IMR-90 (cell line): ENCODE results near the gene TREH. TPM values are rescaled to one million over a fixed set of nuclear protein-coding genes. Genes with fewer than 3 reads are reported as not detected.

ENCODE experiments used
- ATAC-seq: fragments of 200-7000 bp; cut with Tn5 transposase; 2 replicates; pipeline ENCODE4 v1.9.1; 2020; ENCODE audit warnings: low read depth, mild to moderate bottlenecking, moderate library complexity
- BruUV-seq: library from RNA; stranded (reverse); fragments of 400-500 nt; replicated peaks from 2 replicates; lab custom pipeline; 2021; lab: Mats Ljungman, UMichigan
- CTCF ChIA-PET: fragments of 300-600 bp; formaldehyde crosslinking; extraction: SDS; loops from one replicate; lab custom pipeline; 2021; ENCODE audit warnings: antibody characterized with exemption; lab: Yijun Ruan, JAX
- POLR2A ChIA-PET: fragments of 300-600 bp; sonication (Branson Sonifier 250); formaldehyde crosslinking; loops from one replicate; lab custom pipeline; 2022; ENCODE audit warnings: antibody characterized with exemption; ENCODE audit not compliant: unreplicated experiment; lab: Charles Lee
- DNase-seq: peaks from one replicate; pipeline ENCODE4 v3.0.0; 2013
- H2AFZ ChIP-seq: replicated peaks from 2 replicates; pipeline ENCODE3; 2013; ENCODE audit warnings: low read length, mild to moderate bottlenecking; ENCODE audit not compliant: poor library complexity
- H2AK5ac ChIP-seq: 2 replicates; pipeline ENCODE4 v1.6.1; 2013; ENCODE audit warnings: low read depth, low read length, inconsistent platforms
- H2AK9ac ChIP-seq: replicated peaks from 2 replicates; pipeline ENCODE3; 2013; ENCODE audit warnings: mild to moderate bottlenecking, low read depth, low read length, moderate library complexity; ENCODE audit not compliant: poor library complexity
- H2BK120ac ChIP-seq: 2 replicates; pipeline ENCODE4 v1.6.1; 2013; ENCODE audit warnings: low read depth, low read length, inconsistent platforms
- H2BK15ac ChIP-seq: 3 replicates; pipeline ENCODE4 v1.6.1; 2013; ENCODE audit warnings: low read depth, low read length, inconsistent platforms
- H2BK20ac ChIP-seq: 2 replicates; pipeline ENCODE4 v1.6.1; 2013; ENCODE audit warnings: low read depth, mild to moderate bottlenecking, inconsistent platforms, low read length, moderate library complexity
- H2BK5ac ChIP-seq: 2 replicates; pipeline ENCODE4 v1.6.1; 2013; ENCODE audit warnings: mild to moderate bottlenecking, low read depth, low read length, inconsistent platforms; ENCODE audit not compliant: poor library complexity, severe bottlenecking
- H3K14ac ChIP-seq: replicated peaks from 2 replicates; pipeline ENCODE4 v1.6.1; 2013; ENCODE audit warnings: low read depth, low read length, inconsistent platforms
- H3K18ac ChIP-seq: 2 replicates; pipeline ENCODE4 v1.6.1; 2013; ENCODE audit warnings: low read depth, low read length, control low read depth
- H3K23ac ChIP-seq: 2 replicates; pipeline ENCODE4 v1.6.1; 2013; ENCODE audit warnings: low read depth, low read length, inconsistent platforms
- H3K27ac ChIP-seq: 2 replicates; pipeline ENCODE4 v1.5.1; 2013; ENCODE audit warnings: mild to moderate bottlenecking, control low read depth, low read length; ENCODE audit not compliant: insufficient read depth
- H3K27me3 ChIP-seq: 2 replicates; pipeline ENCODE4 v1.6.1; 2013; ENCODE audit warnings: low read length; ENCODE audit not compliant: control insufficient read depth, insufficient read depth
- H3K36me3 ChIP-seq: 2 replicates; pipeline ENCODE4 v1.6.1; 2013; ENCODE audit warnings: low read length, mixed read lengths; ENCODE audit not compliant: control insufficient read depth, insufficient read depth
- H3K4ac ChIP-seq: 2 replicates; pipeline ENCODE4 v1.6.1; 2013; ENCODE audit warnings: low read depth, low read length, inconsistent platforms
- H3K4me1 ChIP-seq: 2 replicates; pipeline ENCODE4 v1.6.1; 2013; ENCODE audit warnings: low read length, mixed read lengths; ENCODE audit not compliant: control insufficient read depth, insufficient read depth
- H3K4me2 ChIP-seq: 2 replicates; pipeline ENCODE4 v1.6.1; 2013; ENCODE audit warnings: low read depth, mild to moderate bottlenecking, control low read depth, low read length, moderate library complexity
- H3K4me3 ChIP-seq: 2 replicates; pipeline ENCODE4 v1.5.1; 2013; ENCODE audit warnings: low read depth, mild to moderate bottlenecking, control low read depth, low read length, moderate library complexity; ENCODE audit not compliant: insufficient read depth
- H3K56ac ChIP-seq: 2 replicates; pipeline ENCODE4 v1.6.1; 2013; ENCODE audit warnings: low read length, inconsistent platforms; ENCODE audit not compliant: insufficient read depth; ENCODE audit errors: extremely low read depth
- H3K79me1 ChIP-seq, 2 experiments: 2 replicates each; pipeline ENCODE4 v1.6.1; 2013; ENCODE audit warnings: low read length in 2 of 2, inconsistent platforms in 1 of 2, low read depth in 1 of 2
- H3K9ac ChIP-seq: 2 replicates; pipeline ENCODE4 v1.6.1; 2013; ENCODE audit warnings: low read depth, low read length, control low read depth
- H3K9me1 ChIP-seq: 2 replicates; pipeline ENCODE4 v1.6.1; 2013; ENCODE audit warnings: low read length, inconsistent platforms; ENCODE audit not compliant: insufficient read depth
- H3K9me3 ChIP-seq: 2 replicates; pipeline ENCODE4 v1.6.1; 2013; ENCODE audit warnings: low read length; ENCODE audit not compliant: control insufficient read depth, insufficient read depth
- H4K20me1 ChIP-seq: 2 replicates; pipeline ENCODE4 v1.6.1; 2013; ENCODE audit warnings: low read length, inconsistent platforms; ENCODE audit not compliant: insufficient read depth
- H4K5ac ChIP-seq: 2 replicates; pipeline ENCODE4 v1.6.1; 2013; ENCODE audit warnings: mild to moderate bottlenecking, low read depth, low read length, control low read depth
- H4K8ac ChIP-seq, 2 experiments: 2 replicates each; pipeline ENCODE4 v1.6.1; 2013; ENCODE audit warnings: low read depth in 2 of 2, low read length in 2 of 2, control low read depth in 1 of 2, inconsistent platforms in 1 of 2
- H4K91ac ChIP-seq: 2 replicates; pipeline ENCODE4 v1.6.1; 2013; ENCODE audit warnings: low read depth, low read length, inconsistent platforms; ENCODE audit not compliant: insufficient read depth
- CEBPB ChIP-seq: IDR thresholded peaks from 2 replicates; pipeline ENCODE4 v1.6.1; 2012; ENCODE audit warnings: low read depth, low read length, improper control_type of control experiment
- FOS ChIP-seq: fragments of 150-350 bp; IDR thresholded peaks from 2 replicates; pipeline ENCODE4 v1.6.1; 2016; ENCODE audit warnings: low read depth, low read length
- RAD21 ChIP-seq: IDR thresholded peaks from 2 replicates; pipeline ENCODE4 v1.6.1; 2012; ENCODE audit warnings: low read length, improper control_type of control experiment
- RFX5 ChIP-seq: IDR thresholded peaks from 2 replicates; pipeline ENCODE4 v1.8.0; 2012; ENCODE audit warnings: low read depth, mild to moderate bottlenecking, low read length, moderate library complexity
- SMC3 ChIP-seq: fragments of 150-350 bp; IDR thresholded peaks from 2 replicates; pipeline ENCODE4 v1.6.1; 2016; ENCODE audit warnings: low read depth, mild to moderate bottlenecking, antibody characterized with exemption, low read length, moderate library complexity
- WGBS, 2 experiments: methylation state at CpG; one replicate each; pipeline versions ENCODE4 v1.1.5 to v1.1.7; 2013; ENCODE audit warnings: missing lambda C conversion rate in 2 of 2; ENCODE audit not compliant: insufficient read length in 1 of 2; ENCODE audit errors: extremely low coverage in 2 of 2; 5-methylcytosine and 5-hydroxymethylcytosine counted together
- dilution Hi-C: fragments of 300-500 bp; cut with HindIII; formaldehyde crosslinking; loops from one replicate; pipeline ENCODE4 v1.14.3; 2018; ENCODE audit warnings: low sequenced_read_pairs; ENCODE audit not compliant: unreplicated experiment
- in situ Hi-C: fragments of 300-500 bp; cut with MboI; formaldehyde crosslinking; loops from 3 replicates; pipeline ENCODE4 v1.14.3; 2019; ENCODE audit warnings: low sequenced_read_pairs, inconsistent platforms, mixed read lengths
- intact Hi-C: fragments of 100-400 bp; cut with micrococcal nuclease; formaldehyde crosslinking; loops from 2 replicates; pipeline ENCODE4 v1.10.0; 2022
- polyA plus RNA-seq, 3 experiments: library from polyadenylated mRNA; depleted of rRNA; stranded (reverse); fragments of >200 nt; gene quantifications; 2 replicates each; pipeline ENCODE4 v1.2.3, GENCODE V29; 2012; ENCODE audit warnings: low replicate concordance in 1 of 3
- total RNA-seq: library from RNA; depleted of rRNA; stranded (reverse); fragments of >200 nt; gene quantifications from 2 replicates; pipeline ENCODE4 v1.2.3, GENCODE V29; 2012
- TF ChIP-seq, protein P1 (sequence below): fragments of 150-350 bp; IDR thresholded peaks from 2 replicates; pipeline ENCODE4 v1.6.1; 2017; ENCODE audit warnings: mild to moderate bottlenecking, antibody characterized with exemption, low read length, low read depth
- TF ChIP-seq, protein P2 (sequence below): fragments of 150-350 bp; IDR thresholded peaks from 2 replicates; pipeline ENCODE4 v1.6.1; 2016; ENCODE audit warnings: low read depth, mild to moderate bottlenecking, low read length, moderate library complexity, borderline replicate concordance
- TF ChIP-seq, protein P3 (sequence below): conservative IDR thresholded peaks from 2 replicates; pipeline ENCODE4 v1.5.1; 2012; ENCODE audit warnings: mild to moderate bottlenecking, low read depth, low read length, improper control_type of control experiment

TREH gene
- total and polyA plus RNA-seq, 2 of the 4 experiments (the other 2 are of a cell fraction), result not detected

DNA sequence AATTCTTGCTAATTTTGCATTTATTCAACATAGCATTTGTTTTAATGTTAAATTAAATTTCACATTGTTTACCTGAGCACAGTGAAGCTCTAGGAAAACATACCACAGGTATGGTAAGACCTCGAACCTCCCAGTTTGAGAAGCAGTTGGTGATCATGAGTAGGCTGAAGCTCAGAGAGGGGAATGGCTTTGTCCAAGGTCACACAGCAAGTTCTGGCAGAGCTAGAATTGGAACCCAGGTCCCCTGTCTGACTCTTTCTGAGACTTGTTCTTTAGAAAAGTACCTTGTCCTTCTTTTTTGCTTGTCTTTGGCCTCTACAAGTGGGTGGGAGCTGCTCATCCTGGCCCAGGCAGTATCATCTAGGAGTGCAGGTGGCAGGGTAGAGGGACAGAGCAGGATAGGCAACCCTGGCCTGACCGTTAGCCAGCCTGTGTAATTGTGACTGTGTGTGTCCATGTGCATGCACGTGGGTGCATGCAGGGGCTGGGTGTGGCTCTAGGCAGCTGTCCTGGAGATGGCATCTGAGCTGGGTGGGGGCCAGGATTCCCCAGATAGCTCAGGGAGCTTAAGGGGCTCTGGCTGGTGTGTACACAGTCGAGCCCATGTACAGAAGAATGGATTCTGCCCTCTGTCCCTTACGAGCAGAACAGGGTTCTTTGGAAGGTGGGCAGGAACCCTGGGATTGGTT, 50.4 kb downstream of the TREH start:
- Histone ChIP-seq H3K14ac (0 out of 2 replicates have a peak overlapping the region, but pooled peaks have one; percentile 55), H4K5ac (no peak overlapping the region), H2BK15ac (no peak overlapping the region), H2AFZ (no peak overlapping the region), H4K20me1 (peaks cover 78% of the 10 kb centered on the region), H3K79me1 (peaks cover 47 to 93% of the 10 kb centered on the region in 2 experiments), H2BK20ac (no peak overlapping the region), H3K4me2 (no peak overlapping the region), H2BK120ac (no peak overlapping the region), H2AK5ac (peak overlapping the region; percentile 35), H4K91ac (no peak overlapping the region), H3K36me3 (peaks cover 86% of the 10 kb centered on the region), H3K9me1 (peaks cover 31% of the 10 kb centered on the region), H3K4me1 (peaks cover 14% of the 10 kb centered on the region), H3K9me3 (no peaks in the 10 kb centered on the region), H3K9ac (no peak overlapping the region), H3K56ac (no peak overlapping the region), H3K18ac (no peak overlapping the region), H2BK5ac (no peak overlapping the region), H3K4ac (no peak overlapping the region), H2AK9ac (peak overlapping the region; percentile 63), H3K27ac (no peak overlapping the region), H3K23ac (no peak overlapping the region; the same call in 1 of the 2 replicates), H3K27me3 (no peaks in the 10 kb centered on the region), H4K8ac (no peak overlapping the region), H3K4me3 (no peak overlapping the region)
- dilution Hi-C loops, result no loop called here
- ChIA-PET CTCF (no interaction called here), POLR2A (no interaction called here)
- no peak for ATAC-seq
- DNase-seq, result no peak
- in situ Hi-C loops, result no loop called here
- intact Hi-C loops, result no loop called here
- BruUV-seq, result no TSS peak
- TF ChIP-seq FOS, result no peak
- no peak for TF ChIP-seq SMC3
- TF ChIP-seq CEBPB, result no peak
- TF ChIP-seq, protein P1, sequence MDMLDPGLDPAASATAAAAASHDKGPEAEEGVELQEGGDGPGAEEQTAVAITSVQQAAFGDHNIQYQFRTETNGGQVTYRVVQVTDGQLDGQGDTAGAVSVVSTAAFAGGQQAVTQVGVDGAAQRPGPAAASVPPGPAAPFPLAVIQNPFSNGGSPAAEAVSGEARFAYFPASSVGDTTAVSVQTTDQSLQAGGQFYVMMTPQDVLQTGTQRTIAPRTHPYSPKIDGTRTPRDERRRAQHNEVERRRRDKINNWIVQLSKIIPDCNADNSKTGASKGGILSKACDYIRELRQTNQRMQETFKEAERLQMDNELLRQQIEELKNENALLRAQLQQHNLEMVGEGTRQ, result no peak
- TF ChIP-seq, protein P2, sequence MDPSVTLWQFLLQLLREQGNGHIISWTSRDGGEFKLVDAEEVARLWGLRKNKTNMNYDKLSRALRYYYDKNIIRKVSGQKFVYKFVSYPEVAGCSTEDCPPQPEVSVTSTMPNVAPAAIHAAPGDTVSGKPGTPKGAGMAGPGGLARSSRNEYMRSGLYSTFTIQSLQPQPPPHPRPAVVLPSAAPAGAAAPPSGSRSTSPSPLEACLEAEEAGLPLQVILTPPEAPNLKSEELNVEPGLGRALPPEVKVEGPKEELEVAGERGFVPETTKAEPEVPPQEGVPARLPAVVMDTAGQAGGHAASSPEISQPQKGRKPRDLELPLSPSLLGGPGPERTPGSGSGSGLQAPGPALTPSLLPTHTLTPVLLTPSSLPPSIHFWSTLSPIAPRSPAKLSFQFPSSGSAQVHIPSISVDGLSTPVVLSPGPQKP, result no peak
- no peak for TF ChIP-seq RFX5
- no peak for TF ChIP-seq RAD21
- TF ChIP-seq, protein P3, sequence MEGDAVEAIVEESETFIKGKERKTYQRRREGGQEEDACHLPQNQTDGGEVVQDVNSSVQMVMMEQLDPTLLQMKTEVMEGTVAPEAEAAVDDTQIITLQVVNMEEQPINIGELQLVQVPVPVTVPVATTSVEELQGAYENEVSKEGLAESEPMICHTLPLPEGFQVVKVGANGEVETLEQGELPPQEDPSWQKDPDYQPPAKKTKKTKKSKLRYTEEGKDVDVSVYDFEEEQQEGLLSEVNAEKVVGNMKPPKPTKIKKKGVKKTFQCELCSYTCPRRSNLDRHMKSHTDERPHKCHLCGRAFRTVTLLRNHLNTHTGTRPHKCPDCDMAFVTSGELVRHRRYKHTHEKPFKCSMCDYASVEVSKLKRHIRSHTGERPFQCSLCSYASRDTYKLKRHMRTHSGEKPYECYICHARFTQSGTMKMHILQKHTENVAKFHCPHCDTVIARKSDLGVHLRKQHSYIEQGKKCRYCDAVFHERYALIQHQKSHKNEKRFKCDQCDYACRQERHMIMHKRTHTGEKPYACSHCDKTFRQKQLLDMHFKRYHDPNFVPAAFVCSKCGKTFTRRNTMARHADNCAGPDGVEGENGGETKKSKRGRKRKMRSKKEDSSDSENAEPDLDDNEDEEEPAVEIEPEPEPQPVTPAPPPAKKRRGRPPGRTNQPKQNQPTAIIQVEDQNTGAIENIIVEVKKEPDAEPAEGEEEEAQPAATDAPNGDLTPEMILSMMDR, result no peak
- WGBS, 2 experiments, result 69% methylated on average over 3 of the region's 5 CpGs; no CpG with 5 or more reads in 1 of the 2 experiments
